MM.1S (cell line): ENCODE data around the gene SPDEF.

Experiments used
- DNase-seq: peaks from one replicate; pipeline ENCODE4 v3.0.0-alpha.2; 2015
- H2AFZ ChIP-seq: fragments of 300-600 bp; sonication (generic); 2 replicates; pipeline ENCODE4 v1.6.0; 2016; ENCODE audit warnings: antibody characterized with exemption, low read length
- H3F3A ChIP-seq: fragments of 300-600 bp; sonication (generic); 2 replicates; pipeline ENCODE4 v1.6.1; 2016; ENCODE audit warnings: mild to moderate bottlenecking, antibody characterized with exemption, low read length, moderate library complexity, mixed read lengths; ENCODE audit not compliant: insufficient read depth
- H3K27ac ChIP-seq: fragments of 300-600 bp; sonication (generic); 2 replicates; pipeline ENCODE4 v1.5.1; 2016; ENCODE audit warnings: mild to moderate bottlenecking, low read length
- H3K27me3 ChIP-seq: fragments of 300-600 bp; sonication (generic); replicated peaks from 2 replicates; pipeline ENCODE4 v1.6.0; 2016; ENCODE audit warnings: low read length; ENCODE audit not compliant: insufficient read depth
- H3K36me3 ChIP-seq: fragments of 300-600 bp; sonication (generic); replicated peaks from 2 replicates; pipeline ENCODE4 v1.6.1; 2016; ENCODE audit warnings: mild to moderate bottlenecking, low read length, mixed read lengths; ENCODE audit not compliant: insufficient read depth
- H3K4me1 ChIP-seq: fragments of 300-600 bp; sonication (generic); 2 replicates; pipeline ENCODE4 v1.6.1; 2016; ENCODE audit warnings: low read length, mixed read lengths
- H3K4me2 ChIP-seq: fragments of 300-600 bp; sonication (generic); 2 replicates; pipeline ENCODE4 v1.6.0; 2016; ENCODE audit warnings: low read depth, low read length
- H3K4me3 ChIP-seq: fragments of 300-600 bp; sonication (generic); 2 replicates; pipeline ENCODE4 v1.5.1; 2016; ENCODE audit warnings: low read length, mixed read lengths
- H3K79me2 ChIP-seq: fragments of 300-600 bp; sonication (generic); 2 replicates; pipeline ENCODE4 v1.6.1; 2016; ENCODE audit warnings: mixed run types, low read length, mixed read lengths
- H3K9ac ChIP-seq: fragments of 300-600 bp; sonication (generic); 2 replicates; pipeline ENCODE4 v1.6.1; 2016; ENCODE audit warnings: low read length, mixed read lengths
- H3K9me2 ChIP-seq: fragments of 300-600 bp; sonication (generic); replicated peaks from 2 replicates; pipeline ENCODE4 v1.6.1; 2016; ENCODE audit warnings: mild to moderate bottlenecking, low read length, mixed read lengths; ENCODE audit not compliant: insufficient read depth
- H3K9me3 ChIP-seq: fragments of 300-600 bp; sonication (generic); replicated peaks from 2 replicates; pipeline ENCODE4 v1.6.1; 2016; ENCODE audit warnings: mild to moderate bottlenecking, low read length, mixed read lengths; ENCODE audit not compliant: insufficient read depth
- H4K20me1 ChIP-seq: fragments of 300-600 bp; sonication (generic); 2 replicates; pipeline ENCODE4 v1.6.1; 2016; ENCODE audit warnings: mild to moderate bottlenecking, low read length, moderate library complexity, mixed read lengths; ENCODE audit not compliant: insufficient read depth
- EZH2 ChIP-seq: fragments of 300-600 bp; sonication (generic); optimal IDR thresholded peaks from 2 replicates; pipeline ENCODE3; 2017; ENCODE audit warnings: low read depth, mild to moderate bottlenecking, antibody characterized with exemption, low read length, mixed read lengths
- EZH2phosphoT487 ChIP-seq: fragments of 300-600 bp; sonication (generic); IDR thresholded peaks from 2 replicates; pipeline ENCODE4 v1.6.1; 2018; ENCODE audit warnings: antibody characterized with exemption, low read length
- TF ChIP-seq, protein P1 (sequence below): fragments of 300-600 bp; sonication (generic); IDR thresholded peaks from 2 replicates; pipeline ENCODE4 v1.5.1; 2016; ENCODE audit warnings: antibody characterized with exemption, low read length, mixed read lengths

SPDEF gene

DNA sequence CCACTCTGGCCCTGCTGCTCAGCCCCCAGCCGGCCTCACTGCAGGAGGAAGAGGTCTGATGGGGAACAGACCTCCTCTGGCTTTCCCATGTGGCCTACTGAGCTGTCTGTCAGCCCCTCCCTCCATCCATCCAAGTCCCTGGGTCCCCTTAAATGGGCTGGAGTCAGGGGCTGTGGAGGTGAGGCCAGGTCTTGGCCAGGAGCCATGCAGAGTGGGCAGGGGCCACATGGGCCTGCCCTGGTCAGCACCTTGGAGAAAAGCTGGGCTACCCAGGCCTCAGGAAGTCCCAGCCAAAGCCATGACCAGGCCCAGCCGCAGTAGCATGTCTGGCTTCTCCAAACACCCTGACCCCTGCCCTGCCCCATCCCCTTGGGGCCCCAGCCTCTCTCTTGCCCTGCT, 6.3 kb downstream of the SPDEF start:
- no peaks in the 10 kb centered on the region for H3K4me1 ChIP-seq
- no peak overlapping the region for H3K27ac ChIP-seq
- no peaks in the 10 kb centered on the region for H3F3A ChIP-seq
- TF ChIP-seq EZH2phosphoT487 (no peak), EZH2 (no peak)
- TF ChIP-seq, protein P1, sequence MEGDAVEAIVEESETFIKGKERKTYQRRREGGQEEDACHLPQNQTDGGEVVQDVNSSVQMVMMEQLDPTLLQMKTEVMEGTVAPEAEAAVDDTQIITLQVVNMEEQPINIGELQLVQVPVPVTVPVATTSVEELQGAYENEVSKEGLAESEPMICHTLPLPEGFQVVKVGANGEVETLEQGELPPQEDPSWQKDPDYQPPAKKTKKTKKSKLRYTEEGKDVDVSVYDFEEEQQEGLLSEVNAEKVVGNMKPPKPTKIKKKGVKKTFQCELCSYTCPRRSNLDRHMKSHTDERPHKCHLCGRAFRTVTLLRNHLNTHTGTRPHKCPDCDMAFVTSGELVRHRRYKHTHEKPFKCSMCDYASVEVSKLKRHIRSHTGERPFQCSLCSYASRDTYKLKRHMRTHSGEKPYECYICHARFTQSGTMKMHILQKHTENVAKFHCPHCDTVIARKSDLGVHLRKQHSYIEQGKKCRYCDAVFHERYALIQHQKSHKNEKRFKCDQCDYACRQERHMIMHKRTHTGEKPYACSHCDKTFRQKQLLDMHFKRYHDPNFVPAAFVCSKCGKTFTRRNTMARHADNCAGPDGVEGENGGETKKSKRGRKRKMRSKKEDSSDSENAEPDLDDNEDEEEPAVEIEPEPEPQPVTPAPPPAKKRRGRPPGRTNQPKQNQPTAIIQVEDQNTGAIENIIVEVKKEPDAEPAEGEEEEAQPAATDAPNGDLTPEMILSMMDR = no peak
- no peaks in the 10 kb centered on the region for H3K36me3 ChIP-seq
- no peak overlapping the region for H3K4me2 ChIP-seq
- H3K27me3 ChIP-seq = peaks cover 11% of the 10 kb centered on the region; the same call in 1 of the 2 replicates
- H3K9me3 ChIP-seq = no peaks in the 10 kb centered on the region
- H4K20me1 ChIP-seq = no peaks in the 10 kb centered on the region
- no peak overlapping the region for H3K4me3 ChIP-seq
- no peak overlapping the region for H2AFZ ChIP-seq
- H3K79me2 ChIP-seq = no peaks in the 10 kb centered on the region
- H3K9me2 ChIP-seq = no peaks in the 10 kb centered on the region
- no peak for DNase-seq
- H3K9ac ChIP-seq = no peak overlapping the region

DNA sequence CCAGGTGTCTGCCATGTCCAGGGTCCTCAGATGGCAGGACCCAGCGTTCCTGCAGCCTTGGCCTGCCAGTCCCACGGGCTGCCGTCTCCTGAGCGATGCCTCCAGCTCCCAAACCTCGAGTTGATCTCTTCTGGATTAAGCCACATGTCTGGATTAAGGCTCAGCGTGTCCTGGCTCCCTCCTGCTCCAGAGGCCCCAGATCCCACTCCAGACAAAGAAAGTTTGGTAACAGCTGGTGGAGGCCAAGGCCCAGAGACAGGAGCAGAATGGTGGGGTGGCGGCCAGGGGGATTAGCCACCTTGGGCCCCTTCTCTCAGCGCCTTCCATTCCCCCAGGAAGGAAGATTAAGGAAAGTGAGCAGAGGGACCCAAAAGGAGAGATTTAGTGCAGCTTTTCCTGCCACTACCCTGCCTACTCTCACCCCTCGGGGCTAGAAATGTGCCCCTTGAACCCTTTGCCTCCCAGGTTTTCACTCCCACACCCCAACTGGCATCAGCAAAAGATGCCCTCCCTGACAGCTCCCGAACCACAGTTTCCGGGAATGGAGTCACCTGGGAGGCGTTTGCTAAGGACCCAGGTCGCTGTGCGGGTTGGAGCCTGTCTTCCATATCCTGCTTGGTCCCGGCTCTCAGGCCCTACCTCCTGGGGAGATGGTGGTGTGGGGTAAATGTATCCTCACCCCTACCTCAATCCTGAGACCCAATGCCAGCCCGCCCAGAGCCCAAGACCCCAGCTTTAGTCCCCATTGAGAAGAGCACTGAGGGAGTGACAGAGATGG, 6.9 kb downstream of the SPDEF start:
- Histone ChIP-seq H3K27ac (no peak overlapping the region), H3K79me2 (no peaks in the 10 kb centered on the region), H3K4me3 (no peak overlapping the region), H3K4me2 (no peak overlapping the region), H3F3A (no peaks in the 10 kb centered on the region), H2AFZ (no peak overlapping the region), H4K20me1 (no peaks in the 10 kb centered on the region), H3K27me3 (peaks cover 12% of the 10 kb centered on the region; the same call in 1 of the 2 replicates), H3K9me2 (no peaks in the 10 kb centered on the region), H3K36me3 (no peaks in the 10 kb centered on the region), H3K4me1 (no peaks in the 10 kb centered on the region), H3K9me3 (no peaks in the 10 kb centered on the region), H3K9ac (no peak overlapping the region)
- TF ChIP-seq, protein P1 = no peak
- no peak for TF ChIP-seq EZH2
- no peak for TF ChIP-seq EZH2phosphoT487
- no peak for DNase-seq

DNA sequence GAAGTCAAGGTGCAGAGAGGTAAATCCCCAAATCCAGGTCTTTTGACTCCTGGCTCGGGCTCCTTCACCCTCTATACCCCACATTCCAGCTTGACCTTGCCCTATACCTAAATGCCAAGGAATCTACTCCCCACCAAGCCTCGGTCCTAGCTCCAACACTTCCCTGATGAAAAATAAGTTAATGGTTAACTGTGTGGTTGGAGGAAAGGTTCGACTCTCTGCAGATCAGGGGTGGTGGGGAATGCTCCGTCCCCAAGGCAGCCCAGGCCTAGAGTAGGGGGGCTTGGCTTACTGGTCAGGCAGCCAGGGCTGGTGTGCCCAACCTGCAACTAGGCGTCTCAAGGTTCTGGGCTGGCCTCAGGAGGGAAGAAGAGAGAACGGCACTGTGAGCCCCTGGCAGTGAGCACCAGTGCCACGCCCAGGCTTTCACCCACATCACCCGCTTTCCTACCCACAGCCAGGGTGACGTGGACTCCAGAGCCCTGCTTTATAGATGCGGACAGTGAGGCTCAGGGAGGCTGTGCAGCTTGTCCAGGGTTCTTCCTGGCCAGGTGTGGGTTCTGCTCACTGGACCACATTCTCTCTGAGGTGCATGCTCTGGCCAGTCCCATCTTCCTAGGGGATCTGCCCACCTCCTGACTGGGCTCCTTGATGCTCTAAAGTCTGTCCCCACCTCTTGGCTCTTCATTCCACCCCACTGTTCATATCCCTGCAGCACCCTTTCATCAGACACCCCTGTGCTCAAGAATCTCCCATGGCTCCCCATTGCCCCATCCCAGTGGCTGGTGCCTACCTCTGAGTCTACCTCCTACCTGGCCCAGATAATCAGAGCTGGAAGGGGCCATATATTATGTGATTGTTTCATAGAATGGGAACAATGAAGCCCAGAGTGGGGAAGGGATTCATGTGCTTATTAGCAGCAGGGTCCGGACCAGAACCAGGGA, 8.2 kb downstream of the SPDEF start:
- no peak overlapping the region for H3K4me2 ChIP-seq
- TF ChIP-seq EZH2 (no peak), EZH2phosphoT487 (no peak)
- TF ChIP-seq, protein P1 = no peak
- no peaks in the 10 kb centered on the region for H3F3A ChIP-seq
- no peaks in the 10 kb centered on the region for H3K4me1 ChIP-seq
- no peak overlapping the region for H3K27ac ChIP-seq
- no peak overlapping the region for H3K9ac ChIP-seq
- H3K4me3 ChIP-seq = no peak overlapping the region
- H2AFZ ChIP-seq = no peak overlapping the region
- peaks cover 14% of the 10 kb centered on the region for H3K27me3 ChIP-seq
- no peaks in the 10 kb centered on the region for H4K20me1 ChIP-seq
- H3K9me2 ChIP-seq = no peaks in the 10 kb centered on the region
- no peaks in the 10 kb centered on the region for H3K79me2 ChIP-seq
- no peaks in the 10 kb centered on the region for H3K9me3 ChIP-seq
- DNase-seq = no peak
- no peaks in the 10 kb centered on the region for H3K36me3 ChIP-seq
